HG03342 (cell line): Measurements from ENCODE around the gene EMB.
A peak's percentile ranks its signal among the peaks of the same experiment; 100 is the strongest.
"Not testable (repeated sequence)": the region's sequence is repeated elsewhere in the genome, so short reads cannot be mapped to it uniquely, and the experiment has no call there.

Source experiments
- ATAC-seq: cut with Tn5 transposase; IDR thresholded peaks from one replicate; pipeline ENCODE4 v1.9.1; 2021; ENCODE audit warnings: mild to moderate bottlenecking, moderate library complexity; ENCODE audit not compliant: unreplicated experiment

EMB gene

DNA sequence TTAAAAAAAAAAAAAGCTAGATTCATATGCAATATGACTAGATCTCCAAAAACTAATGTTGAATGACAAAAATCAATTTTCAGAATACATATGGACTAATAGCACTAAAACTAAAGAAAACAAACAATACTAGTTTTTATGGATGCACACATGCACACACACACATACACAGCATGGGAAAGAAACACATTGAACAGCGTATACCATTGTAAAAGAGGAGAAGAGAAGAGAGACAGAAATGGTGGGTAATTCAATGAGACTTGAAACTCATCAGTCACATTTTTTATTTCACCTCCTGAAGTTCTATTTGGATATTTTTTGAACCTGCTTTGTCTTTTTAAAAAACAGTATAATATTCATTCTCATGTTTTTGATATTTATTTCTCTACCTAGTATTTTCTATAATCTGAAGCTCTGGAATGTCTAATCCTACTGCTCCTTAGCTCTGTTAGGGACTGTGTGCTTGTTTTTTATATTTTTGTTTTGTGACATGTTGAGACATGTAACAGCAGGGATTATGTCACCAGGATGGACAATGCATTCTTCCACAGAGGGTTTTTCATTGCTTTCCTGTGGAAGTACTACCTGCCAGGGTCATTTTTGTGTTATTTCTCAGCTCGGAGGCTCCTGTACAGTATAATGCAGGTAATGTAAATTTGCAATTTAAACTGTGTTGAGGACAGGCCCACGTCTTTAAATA lies 17.8 kb downstream of the EMB start:
- ATAC-seq: not testable (repeated sequence)

DNA sequence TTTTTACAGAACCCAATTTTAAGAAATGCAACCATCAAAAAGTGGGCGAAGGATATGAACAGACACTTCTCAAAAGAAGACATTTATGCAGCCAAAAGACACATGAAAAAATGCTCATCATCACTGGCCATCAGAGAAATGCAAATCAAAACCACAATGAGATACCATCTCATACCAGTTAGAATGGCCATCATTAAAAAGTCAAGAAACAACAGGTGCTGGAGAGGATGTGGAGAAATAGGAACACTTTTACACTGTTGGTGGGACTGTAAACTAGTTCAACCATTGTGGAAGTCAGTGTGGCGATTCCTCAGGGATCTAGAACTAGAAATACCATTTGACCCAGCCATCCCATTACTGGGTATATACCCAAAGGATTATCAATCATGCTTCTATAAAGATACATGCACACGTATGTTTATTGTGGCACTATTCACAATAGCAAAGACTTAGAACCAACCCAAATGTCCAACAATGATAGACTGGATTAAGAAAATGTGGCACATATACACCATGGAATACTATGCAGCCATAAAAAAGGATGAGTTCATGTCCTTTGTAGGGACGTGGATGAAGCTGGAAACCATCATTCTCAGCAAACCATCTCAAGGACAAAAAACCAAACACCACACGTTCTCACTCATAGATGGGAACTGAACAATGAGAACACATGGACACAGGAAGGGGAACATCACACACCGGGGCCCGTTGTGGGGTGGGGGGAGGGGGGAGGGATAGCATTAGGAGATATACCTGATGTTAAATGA lies 19.7 kb downstream of the EMB start:
- ATAC-seq: not testable (repeated sequence)

DNA sequence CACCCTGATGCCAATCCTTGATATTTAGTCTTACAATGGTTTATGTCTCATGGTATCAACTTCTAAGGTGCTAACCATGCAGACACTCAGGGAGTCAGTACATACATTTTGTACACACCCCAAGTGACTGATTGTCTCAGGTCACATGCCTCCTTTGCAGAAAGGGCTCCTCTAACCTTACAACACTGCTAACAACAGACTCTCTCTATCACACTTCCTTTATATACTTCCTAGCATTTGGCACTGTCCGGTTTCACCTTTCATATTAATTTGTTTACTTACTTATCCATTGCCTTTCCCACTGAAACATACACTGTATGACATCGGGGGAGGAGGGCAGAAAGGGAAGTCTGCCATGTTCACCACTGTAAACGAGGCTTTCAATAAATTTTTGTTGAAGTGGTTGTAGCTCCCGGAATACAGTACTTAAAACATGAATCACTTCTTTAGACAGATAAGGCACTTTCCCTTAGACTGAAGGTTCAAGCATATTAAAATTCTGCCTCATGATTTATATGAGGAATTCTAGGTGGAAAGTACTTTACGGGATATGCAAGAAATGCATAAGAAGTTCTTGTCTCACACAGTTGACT lies 20.6 kb downstream of the EMB start:
- no peak for ATAC-seq

DNA sequence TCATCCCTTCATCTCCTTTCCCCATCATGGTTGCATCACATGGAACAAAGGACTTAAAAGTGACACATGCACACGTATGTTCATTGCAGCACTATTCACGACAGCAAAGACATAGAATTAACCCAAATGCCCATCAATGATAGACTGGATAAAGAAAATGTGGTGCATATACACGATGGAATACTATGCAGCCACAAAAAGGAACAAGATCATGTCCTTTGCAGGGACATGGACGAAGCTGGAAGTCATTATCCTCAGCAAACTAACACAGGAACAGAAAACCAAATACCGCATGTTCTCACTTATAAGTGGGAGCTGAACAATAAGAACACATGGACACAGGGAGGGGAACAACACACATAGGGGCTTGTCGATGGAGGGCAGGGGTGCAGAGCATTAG lies 21.4 kb downstream of the EMB start:
- ATAC-seq: not testable (repeated sequence)

DNA sequence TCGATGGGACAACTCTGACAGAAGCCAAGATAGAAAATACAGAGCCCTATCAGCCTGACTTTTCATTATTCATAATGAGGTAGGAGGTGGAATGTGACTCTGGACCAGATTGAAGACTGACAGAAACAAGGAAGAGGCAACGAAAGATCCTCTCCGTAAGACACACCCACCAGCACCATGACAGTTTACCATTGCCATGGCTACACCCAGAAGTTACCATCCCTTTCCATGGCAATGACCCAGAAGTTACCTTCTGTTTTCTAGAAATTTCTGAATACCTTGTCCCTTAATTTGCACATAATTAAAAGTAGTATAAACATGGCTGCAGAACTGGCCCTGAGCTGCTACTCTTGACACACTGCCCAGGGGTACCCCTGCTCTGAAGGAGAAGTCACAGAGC lies 24.5 kb downstream of the EMB start:
- ATAC-seq: not testable (repeated sequence)

DNA sequence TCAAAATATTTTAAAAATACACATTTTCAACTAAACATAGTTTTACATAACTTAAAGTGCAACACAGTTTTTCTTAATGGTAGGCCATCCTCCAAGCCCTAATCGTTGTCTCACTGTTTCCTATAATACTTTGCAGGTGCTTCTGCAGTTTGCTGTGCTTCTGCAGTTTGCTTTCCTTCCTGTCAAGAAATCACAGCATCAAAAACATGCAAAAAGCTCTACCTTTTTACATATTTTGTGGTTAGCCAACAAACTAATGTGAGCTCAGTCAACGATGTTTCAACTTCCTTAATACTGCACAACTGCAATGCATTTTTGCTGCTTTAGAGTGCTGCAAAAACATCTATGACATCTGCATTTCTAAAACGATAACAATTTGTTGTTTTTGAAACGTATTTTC lies 25.2 kb downstream of the EMB start:
- ATAC-seq: peak; percentile 89

DNA sequence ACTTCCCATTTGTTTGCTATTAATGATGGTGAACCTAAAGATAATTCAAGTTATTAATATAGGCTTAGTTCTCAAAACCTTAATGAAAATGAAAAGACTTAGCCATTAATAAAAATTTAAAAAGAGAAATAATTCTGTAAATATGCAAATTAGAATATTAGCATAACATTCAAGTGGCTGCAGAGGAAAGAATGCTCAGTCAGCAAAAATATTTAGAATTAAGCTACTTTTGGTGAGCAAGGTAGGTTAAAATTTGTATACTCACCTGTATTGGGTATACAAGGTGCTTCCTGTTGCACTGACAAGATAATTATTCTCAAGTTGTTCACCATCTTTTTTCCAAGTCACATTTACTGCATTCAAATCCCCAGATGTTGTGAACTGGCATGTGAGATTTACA lies 30.2 kb downstream of the EMB start:
- ATAC-seq: not testable (repeated sequence)

DNA sequence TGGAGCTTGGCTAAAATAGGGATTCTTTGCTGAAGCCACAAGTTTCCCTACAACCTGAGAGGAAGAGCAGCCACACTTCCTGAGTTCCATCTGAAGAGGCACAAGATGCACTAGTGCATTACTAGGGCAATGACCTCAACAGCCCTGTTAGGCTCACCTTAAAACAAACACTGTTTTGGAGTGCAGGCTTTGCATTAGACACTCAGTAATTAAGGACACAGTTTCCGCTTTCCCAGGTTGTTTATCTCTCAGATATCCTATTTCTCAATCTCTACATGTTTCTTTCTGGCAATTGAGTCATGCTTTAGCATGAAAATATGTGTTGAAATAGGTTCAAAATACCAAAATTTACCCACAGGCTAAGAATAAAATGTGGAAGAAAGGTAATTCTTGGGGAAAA lies 34.2 kb downstream of the EMB start:
- ATAC-seq: no peak

DNA sequence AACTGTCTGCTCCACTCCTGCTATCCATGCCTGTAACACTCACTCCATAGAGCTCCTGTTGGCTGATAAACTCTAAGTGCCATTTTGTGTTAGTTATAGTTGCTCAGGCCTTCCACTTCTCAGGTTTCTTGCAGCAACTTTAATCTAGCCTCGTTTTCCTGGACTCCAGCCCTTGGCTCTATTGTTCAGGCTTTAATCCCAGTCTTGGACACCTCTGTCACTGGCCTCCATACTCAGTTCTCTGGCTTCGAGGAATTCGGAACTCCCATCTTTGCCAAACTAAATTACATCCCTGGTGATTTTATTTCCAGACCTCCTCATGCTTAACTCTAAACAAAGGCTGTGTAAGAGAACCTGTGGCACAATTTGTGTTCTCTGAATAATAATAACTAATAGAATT lies 39.8 kb downstream of the EMB start:
- no peak for ATAC-seq

DNA sequence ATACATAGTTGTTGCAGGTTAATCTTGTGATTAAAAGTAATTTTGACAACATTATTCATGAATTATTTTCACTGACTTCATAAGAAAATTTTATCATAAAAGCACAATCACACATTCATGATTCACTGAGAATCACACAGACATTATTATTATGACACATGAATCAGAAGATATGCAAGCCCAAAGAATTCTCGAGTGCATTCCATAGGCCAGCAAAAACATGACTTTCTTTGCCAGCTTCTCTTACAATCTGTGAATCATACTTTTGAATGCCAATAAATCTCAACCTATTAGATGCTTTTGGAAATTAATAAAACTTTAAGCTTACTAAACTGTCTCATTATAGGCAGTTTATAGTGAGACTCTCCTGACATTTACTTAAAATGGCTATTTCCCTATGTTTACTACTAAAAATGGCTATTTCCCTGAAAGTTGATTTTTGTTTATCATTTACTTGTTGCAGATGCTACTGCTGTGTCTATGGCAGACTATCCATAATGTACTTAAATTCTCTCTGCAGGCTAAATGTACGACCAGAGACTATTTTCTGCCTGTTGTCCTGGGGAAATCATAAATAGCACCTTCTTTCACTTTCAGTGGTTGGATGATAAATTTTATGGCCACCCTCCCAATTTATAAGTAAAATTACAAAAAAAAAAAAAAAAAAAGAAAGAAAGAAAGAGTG lies 47.0 kb downstream of the EMB start:
- ATAC-seq: not testable (repeated sequence)

DNA sequence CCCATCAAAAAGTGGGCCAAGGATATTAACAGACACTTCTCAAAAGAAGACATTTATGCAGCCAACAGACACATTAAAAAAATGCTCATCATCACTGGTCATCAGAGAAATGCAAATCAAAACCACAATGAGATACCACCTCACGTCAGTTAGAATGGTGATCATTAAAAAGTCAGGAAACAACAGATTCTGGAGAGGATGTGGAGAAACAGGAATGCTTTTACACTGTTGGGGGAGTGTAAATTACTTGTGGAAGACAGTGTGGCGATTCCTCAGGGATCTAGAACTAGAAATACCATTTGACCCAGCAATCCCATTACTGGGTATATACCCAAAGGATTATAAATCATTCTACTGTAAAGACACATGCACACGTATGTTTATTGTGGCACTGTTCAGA lies 48.8 kb downstream of the EMB start:
- not testable (repeated sequence) for ATAC-seq

DNA sequence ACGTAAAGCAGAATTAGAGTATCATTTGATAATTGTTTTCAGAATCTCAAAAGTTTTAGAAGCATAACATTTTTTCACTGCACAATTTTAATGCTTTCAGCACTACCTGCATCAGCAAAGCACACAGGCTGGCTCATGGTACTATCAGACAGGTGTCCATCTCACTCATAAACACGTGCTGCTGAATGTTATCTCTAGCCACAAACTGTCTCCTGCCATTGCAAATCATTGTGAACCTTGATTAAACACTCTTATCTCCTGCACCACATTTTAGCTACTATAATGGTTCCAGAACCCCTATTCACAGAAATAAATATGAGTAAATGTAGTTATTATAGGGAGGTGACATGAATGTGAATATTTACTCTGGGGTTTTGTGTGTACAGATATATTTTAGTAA lies 56.7 kb downstream of the EMB start:
- not testable (repeated sequence) for ATAC-seq

DNA sequence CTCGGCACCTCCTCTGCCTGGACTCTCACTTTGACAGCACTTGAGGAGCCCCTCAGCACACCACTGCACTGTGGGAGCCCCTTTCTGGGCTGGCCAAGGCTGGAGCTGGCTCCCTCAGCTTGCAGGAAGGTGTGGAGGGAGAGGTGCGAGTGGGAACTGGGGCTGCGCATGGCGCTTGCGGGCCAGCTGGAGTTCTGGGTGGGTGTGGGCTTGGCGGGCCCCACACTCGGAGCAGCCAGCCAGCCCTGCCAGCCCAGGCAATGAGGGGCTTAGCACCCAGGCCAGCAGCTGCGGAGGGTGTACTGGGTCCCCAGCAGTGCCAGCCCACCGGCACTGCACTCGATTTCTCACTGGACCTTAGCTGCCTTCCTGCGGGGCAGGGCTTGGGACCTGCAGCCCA lies 64.4 kb downstream of the EMB start:
- not testable (repeated sequence) for ATAC-seq

DNA sequence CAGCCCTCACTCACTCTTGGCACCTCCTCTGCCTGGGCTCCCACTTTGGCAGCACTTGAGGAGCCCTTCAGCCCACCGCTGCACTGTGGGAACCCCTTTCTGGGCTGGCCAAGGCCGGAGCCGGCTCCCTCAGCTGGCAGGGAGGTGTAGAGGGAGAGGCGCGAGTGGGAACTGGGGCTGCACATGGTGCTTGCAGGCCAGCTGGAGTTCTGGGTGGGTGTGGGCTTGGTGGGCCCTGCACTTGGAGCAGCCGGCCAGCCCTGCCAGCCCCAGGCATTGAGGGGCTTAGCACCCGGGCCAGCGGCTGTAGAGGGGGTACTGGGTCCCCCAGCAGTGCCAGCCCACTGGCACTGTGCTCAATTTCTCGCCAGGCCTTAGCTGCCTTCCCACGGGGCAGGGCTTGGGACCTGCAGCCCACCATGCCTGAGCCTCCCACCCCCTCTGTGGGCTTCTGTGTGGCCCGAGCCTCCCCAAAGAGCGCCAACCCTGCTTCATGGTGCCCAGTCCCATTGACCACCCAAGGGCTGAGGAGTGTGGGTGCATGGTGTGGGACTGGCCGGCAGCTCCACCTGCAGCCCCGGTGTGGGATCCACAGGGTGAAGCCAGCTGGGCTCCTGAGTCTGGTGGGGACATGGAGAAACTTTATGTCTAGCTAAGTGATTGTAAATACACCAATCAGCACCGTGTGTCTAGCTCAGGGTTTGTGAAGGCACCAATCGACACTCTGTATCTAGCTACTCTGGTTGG lies 71.6 kb downstream of the EMB start:
- ATAC-seq: not testable (repeated sequence)

DNA sequence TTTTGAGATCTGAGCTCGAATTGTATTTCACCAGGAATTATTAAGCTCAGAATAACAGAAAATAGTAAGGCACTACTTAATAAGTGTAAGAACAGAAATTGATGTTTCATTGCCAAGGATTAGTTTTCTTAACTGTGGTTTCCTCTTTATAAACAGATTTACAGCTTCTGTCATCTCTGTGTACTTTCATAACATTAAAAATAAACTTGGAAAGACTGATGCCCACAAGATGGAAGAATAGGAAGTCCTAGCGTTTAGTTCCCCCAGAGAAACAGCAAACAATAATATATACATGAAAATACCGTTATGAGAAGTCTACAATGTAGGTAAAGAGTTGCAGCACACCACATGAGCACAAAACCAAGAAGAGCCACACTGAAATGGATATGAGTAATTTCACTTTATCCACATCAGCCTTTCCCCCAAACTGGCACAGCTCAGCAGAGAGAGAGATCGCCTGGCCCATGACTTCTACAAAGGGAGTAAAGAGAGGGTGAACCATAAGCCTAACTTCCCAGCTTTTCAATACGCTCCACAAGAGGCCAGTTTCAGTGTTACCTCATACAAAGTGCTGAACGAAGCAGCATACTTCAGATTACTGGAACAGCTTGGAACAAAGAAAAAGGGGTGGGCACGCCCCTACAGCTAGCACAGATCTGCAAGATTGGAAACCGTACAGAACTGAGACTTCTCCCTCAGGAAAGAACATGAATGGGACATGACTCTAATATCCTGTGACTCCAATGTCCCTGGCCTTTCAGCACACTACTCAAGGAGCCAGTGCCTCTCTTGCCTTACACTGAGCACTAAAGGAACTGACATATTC lies 75.4 kb downstream of the EMB start:
- ATAC-seq: no peak

DNA sequence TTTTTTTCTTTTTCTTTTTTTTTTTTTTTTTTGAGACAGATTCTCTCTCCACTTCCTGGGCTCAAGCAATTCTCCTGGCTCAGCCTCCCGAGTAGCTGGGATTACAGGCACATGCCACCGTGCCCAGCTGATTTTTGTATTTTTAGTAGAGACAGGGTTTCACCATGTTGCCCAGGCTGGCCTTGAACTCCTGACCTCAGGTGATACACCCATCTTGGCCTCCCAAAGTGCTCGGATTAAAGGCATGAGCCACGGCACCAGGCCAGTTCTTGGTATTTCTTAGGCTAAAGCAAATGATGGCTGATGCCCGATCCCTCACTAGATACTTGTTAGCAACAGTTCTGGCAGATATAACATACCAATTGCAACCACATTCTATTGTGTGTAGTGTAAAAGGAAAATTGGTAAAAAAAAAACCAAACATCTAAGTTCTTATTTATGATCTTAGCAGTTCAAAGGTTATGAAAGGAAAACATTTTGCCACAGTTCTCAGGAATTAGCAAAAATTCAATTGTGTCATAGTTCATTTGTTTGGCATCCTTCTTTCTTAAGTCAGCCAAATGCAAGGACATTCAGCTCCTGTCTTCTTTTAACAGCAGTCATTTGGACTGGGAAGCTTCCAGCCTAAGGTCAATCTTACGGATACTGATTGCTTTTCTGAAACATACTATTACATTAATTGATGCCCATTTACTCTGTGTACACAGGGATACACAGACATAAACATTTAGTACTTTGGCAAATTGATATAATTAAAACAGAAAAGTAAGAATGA lies 76.4 kb downstream of the EMB start:
- ATAC-seq: not testable (repeated sequence)

DNA sequence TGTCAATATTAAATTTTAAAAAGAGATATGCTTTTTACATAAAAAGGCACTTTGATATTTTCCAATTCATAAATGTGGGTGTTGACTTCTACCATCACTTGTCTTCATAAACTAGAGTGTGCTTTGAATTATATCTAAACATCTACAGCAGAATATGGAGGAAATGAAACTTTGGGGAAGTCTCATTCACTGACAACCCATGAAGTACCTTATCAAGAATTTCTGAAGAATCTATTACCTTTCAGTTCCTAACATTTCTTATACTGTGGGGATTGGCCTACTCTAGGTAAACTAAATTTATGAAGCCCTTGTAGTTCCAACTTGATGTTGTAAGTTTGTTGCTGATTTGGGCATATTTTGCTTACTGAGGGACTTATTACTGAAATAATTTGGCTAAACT lies 81.9 kb downstream of the EMB start:
- ATAC-seq: no peak

DNA sequence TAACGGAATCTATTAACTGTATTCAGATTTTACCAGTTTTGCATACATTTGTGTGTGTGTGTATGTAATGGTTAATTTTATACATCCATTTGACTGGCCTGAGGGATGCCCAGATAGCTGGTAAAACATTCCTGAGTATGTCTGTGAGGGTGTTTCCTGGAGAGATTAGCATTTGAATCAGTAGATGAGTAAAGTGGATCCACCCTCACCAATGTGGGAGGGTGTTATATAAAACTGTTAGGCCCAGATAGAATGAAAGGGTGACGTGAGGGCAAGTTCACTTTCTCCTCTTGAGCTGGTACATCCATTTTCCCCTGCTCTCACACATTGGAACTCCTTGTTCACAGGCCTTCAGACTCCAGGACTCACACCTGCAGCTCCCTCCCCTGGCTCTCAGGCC lies 88.7 kb downstream of the EMB start:
- no peak for ATAC-seq
